ENCODE results near the gene GARS1.

GARS1 gene

DNA sequence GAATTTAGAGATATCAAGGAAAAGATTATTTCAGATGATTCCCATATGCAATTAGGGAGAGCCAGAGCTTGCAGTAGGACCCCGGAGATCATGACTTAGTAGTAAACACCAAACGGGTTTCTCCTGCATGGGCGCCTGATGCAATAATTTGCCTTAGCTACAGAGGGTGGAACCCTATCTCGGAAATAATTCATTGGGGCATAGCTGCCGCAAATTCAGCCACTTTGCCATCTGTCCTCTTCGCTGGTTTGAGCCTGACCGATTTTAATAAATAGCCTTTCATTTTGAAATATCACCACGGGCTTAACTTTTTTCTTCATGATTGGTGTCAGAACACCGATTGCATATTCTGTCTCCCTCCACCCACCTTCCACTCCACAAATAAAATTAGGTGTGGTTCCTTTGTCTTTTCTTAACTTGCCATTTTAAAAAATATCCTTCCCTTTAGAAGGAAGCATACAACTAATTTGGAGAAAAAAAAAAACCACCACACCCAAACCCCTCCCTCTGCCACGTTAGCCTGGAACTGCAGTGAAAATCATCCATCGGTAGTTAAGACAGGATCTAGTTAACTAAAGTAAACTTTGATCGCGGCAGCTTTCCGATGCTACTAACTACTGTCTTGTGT is 1.4 kb downstream of the GARS1 start:
- peaks cover 33% of the 10 kb centered on the region for H3K36me3 ChIP-seq
- peak overlapping the region; percentile 90 for H3K4me3 ChIP-seq
- H3K4me1 ChIP-seq = peaks cover 31% of the 10 kb centered on the region
- H4K20me1 ChIP-seq = peaks cover 56% of the 10 kb centered on the region
- H3K27ac ChIP-seq = peak overlapping the region; percentile 98
- H3K4me2 ChIP-seq = peak overlapping the region; percentile 82
- TF ChIP-seq Cebpa-rat (IDR thresholded peaks at IDR 0.05) = peak; percentile 76
- H3K9me3 ChIP-seq = no peaks in the 10 kb centered on the region
- peak overlapping the region; percentile 98 for H3K9ac ChIP-seq
- H3K27me3 ChIP-seq = no peaks in the 10 kb centered on the region

DNA sequence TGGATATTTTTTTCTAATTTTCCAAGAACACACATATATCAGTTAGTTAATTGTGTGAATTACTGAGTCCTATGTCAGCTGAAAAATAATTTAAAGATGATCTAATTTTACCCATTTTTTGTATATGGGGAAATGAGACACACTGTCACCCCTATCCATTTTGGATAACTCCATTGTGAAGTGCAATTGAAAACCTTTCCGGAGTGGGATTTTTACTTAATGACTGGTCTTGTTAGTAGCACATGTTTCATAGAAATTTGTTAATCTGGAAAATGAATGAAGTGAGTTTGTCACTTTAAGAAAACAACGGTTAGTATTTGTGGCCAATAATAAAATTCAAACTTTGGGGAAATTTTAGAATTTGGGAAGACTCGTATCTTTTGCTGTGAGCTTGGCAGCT is 2.0 kb downstream of the GARS1 start:
- no peak for TF ChIP-seq Cebpa-rat (IDR thresholded peaks at IDR 0.05)
- H3K9me3 ChIP-seq = no peaks in the 10 kb centered on the region
- peak overlapping the region; percentile 98; the same call in 1 of the 2 replicates for H3K9ac ChIP-seq
- peaks cover 39% of the 10 kb centered on the region for H3K36me3 ChIP-seq
- H4K20me1 ChIP-seq = peaks cover 62% of the 10 kb centered on the region
- H3K4me3 ChIP-seq = peak overlapping the region; percentile 90
- H3K4me2 ChIP-seq = peak overlapping the region; percentile 82
- no peaks in the 10 kb centered on the region for H3K27me3 ChIP-seq
- peaks cover 31% of the 10 kb centered on the region for H3K4me1 ChIP-seq
- no peak overlapping the region for H3K27ac ChIP-seq

DNA sequence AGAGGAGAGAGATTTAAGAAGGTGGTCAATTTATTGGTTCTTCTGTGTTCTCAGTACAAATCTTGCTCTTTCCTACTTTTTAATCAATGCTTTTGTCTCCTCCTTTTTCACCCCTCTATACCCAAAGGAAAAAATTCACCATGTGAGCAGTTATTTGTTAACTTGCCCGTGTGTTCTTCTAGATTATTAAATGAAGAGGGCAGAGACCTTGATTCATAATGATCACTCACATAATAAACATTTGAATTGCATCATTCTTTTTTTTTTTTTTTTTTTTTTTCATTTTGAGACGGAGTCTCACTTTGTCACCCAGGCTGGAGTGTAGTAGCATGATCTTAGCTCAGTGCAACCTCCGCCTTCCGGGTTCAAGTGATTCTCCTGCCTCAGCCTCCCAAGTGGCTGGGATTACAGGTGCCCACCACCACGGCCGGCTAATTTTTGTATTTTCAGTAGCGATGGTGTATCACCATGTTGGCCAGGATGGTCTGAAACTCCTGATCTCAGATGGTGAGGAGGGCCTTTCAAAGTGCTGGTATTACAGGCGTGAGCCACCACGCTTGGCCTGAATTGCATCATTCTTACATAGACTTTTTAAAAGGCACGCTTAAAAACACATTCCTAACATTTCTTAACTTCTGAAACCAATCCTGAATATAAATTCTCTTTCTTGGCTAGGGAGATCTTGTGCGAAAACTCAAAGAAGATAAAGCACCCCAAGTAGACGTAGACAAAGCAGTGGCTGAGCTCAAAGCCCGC is 3.6 kb downstream of the GARS1 start:
- H3K9me3 ChIP-seq = no peaks in the 10 kb centered on the region
- peaks cover 77% of the 10 kb centered on the region for H4K20me1 ChIP-seq
- H3K4me3 ChIP-seq = no peak overlapping the region
- H3K4me1 ChIP-seq = peaks cover 24% of the 10 kb centered on the region
- no peak overlapping the region; the same call in 1 of the 2 replicates for H3K4me2 ChIP-seq
- no peaks in the 10 kb centered on the region for H3K27me3 ChIP-seq
- H3K9ac ChIP-seq = no peak overlapping the region
- no peak overlapping the region for H3K27ac ChIP-seq
- peaks cover 55% of the 10 kb centered on the region for H3K36me3 ChIP-seq
- TF ChIP-seq Cebpa-rat (IDR thresholded peaks at IDR 0.05) = no peak

DNA sequence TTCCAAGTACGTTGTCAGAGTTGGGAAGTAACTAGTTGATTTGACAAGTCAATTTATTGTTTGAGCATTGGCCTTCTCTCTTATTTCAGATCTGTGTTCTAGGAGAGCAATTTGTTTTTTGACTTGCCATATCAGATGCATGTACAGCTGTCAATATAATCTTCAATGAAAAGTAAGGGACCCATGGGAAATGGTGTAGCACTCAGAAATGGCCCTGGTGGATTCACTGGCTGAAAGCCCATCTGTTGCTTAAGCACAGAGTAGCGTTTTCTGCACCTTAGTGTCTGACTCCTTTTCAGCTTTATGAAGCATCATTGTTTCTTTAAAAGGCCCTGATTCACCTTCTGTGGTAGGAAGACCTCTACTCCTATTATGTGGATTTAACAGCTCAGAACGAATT is 10.2 kb downstream of the GARS1 start:
- Histone ChIP-seq H3K27me3 (no peaks in the 10 kb centered on the region), H3K4me3 (no peak overlapping the region), H3K9me3 (no peaks in the 10 kb centered on the region), H3K27ac (no peak overlapping the region), H4K20me1 (peaks cover 94% of the 10 kb centered on the region), H3K36me3 (peaks cover 99% of the 10 kb centered on the region), H3K9ac (no peak overlapping the region), H3K4me2 (no peak overlapping the region), H3K4me1 (no peaks in the 10 kb centered on the region)
- TF ChIP-seq Cebpa-rat (IDR thresholded peaks at IDR 0.05) = no peak

DNA sequence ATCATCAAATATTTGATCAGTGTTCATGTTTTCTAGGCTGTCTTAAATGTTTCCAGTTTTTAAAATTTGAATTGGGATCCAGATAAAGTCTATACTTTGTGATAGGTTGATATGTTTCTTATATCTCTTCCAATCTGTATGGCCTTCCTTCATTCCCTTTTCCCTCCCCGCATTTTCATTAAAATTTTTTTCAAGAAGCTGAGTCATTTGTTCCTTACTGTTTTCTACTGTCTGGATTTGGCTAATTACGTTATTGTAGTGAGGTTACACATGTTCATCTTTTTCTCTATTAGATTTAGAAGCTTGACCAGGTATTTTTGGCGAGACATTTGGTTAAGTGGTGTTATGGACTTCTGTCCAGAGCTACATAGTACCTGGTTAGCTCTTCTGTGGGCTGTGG is 11.2 kb downstream of the GARS1 start:
- peaks cover 93% of the 10 kb centered on the region for H4K20me1 ChIP-seq
- H3K27ac ChIP-seq = no peak overlapping the region
- no peak overlapping the region for H3K4me3 ChIP-seq
- no peak overlapping the region for H3K9ac ChIP-seq
- no peaks in the 10 kb centered on the region for H3K4me1 ChIP-seq
- TF ChIP-seq Cebpa-rat (IDR thresholded peaks at IDR 0.05) = no peak
- H3K4me2 ChIP-seq = no peak overlapping the region
- H3K36me3 ChIP-seq = peaks cover 99% of the 10 kb centered on the region
- no peaks in the 10 kb centered on the region for H3K9me3 ChIP-seq
- no peaks in the 10 kb centered on the region for H3K27me3 ChIP-seq

DNA sequence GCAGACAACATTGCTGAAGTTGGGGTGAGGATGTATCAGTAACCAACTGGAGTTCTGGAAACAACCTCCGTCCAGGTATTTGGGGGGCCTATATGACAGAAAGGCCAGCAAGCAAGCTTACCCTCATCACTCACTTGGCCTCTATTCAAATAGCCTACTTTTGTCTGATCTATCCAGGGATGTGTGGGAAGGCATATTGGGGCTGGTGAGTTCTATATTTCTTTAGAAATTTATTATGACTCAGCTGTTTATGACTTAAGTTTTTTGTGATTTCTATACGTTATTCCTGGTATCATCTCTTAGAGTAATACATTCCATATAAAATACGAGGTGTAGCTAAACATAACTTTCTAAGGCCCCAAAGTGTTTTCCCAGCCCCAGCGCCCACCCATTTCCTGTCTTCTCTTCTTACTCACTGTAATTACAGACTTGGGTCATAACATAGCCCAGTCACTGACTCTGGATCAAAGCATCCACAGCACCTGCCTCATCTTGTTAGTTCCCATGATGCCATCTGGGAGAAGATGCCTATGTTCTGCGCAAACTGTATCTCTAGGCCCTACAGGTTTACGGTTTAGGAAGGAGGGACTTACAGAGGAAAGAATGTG is 18.1 kb downstream of the GARS1 start:
- TF ChIP-seq Cebpa-rat (IDR thresholded peaks at IDR 0.05) = no peak
- Histone ChIP-seq H3K36me3 (peaks cover 97% of the 10 kb centered on the region), H3K27ac (no peak overlapping the region), H3K9me3 (no peaks in the 10 kb centered on the region), H3K4me3 (no peak overlapping the region), H4K20me1 (peaks cover 97% of the 10 kb centered on the region), H3K4me2 (no peak overlapping the region), H3K27me3 (no peaks in the 10 kb centered on the region), H3K4me1 (no peaks in the 10 kb centered on the region), H3K9ac (no peak overlapping the region)

DNA sequence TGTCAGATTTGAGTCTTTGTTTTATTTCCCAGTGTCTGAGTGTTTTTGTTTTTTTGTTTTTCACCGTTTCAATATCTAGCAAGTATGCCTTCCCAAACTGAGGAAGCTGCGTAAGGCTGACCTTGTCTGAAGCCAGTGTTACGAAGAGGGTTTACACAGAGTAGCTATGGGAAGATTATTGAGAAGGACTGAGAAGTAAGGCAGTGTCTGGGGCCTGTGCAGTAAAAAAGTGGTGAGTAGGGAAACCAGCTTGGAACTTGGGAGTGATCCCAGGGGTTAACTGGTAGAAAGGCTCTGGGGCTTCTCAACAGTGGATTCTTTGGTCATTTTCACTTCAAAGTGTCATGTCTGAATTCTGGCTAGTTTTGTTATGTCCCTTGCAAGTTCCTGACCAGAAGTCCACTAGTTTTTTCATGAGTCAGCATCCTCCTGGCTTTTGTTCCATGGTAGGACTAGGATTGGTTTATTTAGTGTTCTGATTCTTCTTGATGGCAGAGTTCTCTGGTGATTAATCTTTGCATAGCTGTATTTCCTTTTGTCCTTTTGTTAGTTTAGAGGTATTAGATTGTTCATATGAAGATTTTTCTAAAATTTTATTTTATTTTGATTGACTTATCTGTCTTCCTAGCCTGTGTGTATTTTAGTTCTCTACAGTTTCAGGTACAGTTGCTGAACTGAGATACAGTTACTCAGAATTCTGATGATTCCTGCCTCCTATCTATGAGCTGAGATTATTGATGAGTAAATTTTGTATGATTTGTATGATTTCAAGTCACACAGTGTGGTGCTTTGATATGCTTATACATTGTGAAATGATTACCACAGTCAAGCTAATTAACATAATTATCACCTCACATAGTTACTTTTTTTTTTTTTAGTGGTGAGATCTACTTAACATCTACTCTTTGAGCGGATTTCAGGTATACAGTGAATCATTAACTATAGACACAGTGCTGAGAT is 19.0 kb downstream of the GARS1 start:
- TF ChIP-seq Cebpa-rat (IDR thresholded peaks at IDR 0.05) = no peak
- H3K4me2 ChIP-seq = no peak overlapping the region
- no peaks in the 10 kb centered on the region for H3K27me3 ChIP-seq
- peaks cover 97% of the 10 kb centered on the region for H3K36me3 ChIP-seq
- no peak overlapping the region for H3K4me3 ChIP-seq
- peaks cover 97% of the 10 kb centered on the region for H4K20me1 ChIP-seq
- H3K4me1 ChIP-seq = no peaks in the 10 kb centered on the region
- H3K9ac ChIP-seq = no peak overlapping the region
- no peaks in the 10 kb centered on the region for H3K9me3 ChIP-seq
- no peak overlapping the region for H3K27ac ChIP-seq

DNA sequence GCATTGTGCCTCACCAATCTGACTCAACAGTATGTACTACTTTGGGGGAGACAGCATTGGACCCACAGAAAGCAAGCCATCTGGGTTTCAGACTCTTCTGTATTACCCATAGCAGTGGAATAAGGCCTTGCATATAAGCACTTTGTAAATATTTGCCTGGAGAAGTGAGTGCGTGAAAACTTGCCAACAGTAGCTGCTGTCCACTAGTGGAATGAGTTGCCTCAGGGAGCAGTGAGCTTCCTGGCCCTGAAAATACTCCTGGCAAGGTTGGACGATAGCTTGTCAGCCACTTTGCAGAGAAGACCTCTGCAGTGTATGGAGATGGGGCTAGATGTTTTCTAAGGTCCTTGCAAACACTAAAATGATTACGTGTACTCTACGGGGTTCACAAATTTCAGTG is 21.6 kb downstream of the GARS1 start:
- Histone ChIP-seq H3K27me3 (no peaks in the 10 kb centered on the region), H3K36me3 (peaks cover 96% of the 10 kb centered on the region), H3K4me3 (no peak overlapping the region), H4K20me1 (peaks cover 96% of the 10 kb centered on the region), H3K9ac (no peak overlapping the region), H3K4me1 (no peaks in the 10 kb centered on the region), H3K9me3 (no peaks in the 10 kb centered on the region), H3K27ac (no peak overlapping the region), H3K4me2 (no peak overlapping the region)
- no peak for TF ChIP-seq Cebpa-rat (IDR thresholded peaks at IDR 0.05)

DNA sequence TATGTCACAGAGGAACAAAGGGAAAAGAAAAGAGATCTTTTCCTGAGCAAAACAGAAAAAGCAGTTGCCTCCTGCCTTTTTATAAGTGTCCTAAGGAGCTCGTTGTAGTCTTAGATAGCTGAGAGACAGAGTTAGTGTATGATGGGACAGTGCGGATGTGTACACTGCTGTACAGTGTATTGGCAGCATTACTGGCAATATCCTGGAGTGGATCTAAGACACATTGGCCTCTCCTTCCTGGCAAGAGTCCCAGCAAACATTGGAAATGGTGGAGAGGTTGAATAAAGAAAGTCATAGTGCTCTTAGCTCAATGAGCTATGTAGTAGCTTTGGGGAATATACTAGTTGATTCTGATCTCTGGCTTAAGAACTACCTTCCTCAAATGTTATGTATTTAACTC is 22.7 kb downstream of the GARS1 start:
- no peak for TF ChIP-seq Cebpa-rat (IDR thresholded peaks at IDR 0.05)
- Histone ChIP-seq H4K20me1 (peaks cover 86% of the 10 kb centered on the region), H3K9me3 (no peaks in the 10 kb centered on the region), H3K27ac (no peak overlapping the region), H3K36me3 (peaks cover 96% of the 10 kb centered on the region), H3K4me2 (no peak overlapping the region), H3K27me3 (no peaks in the 10 kb centered on the region), H3K4me3 (no peak overlapping the region), H3K9ac (no peak overlapping the region), H3K4me1 (no peaks in the 10 kb centered on the region)
